ENCODE data around the gene KSR2. TPM values are rescaled to one million over a fixed set of nuclear protein-coding genes. Genes with fewer than 3 reads are reported as not detected.
A peak's percentile ranks its signal among the peaks of the same experiment; 100 is the strongest.

Gene KSR2
- total RNA-seq, 1 donor from 2014 or later = 0.10 TPM

DNA sequence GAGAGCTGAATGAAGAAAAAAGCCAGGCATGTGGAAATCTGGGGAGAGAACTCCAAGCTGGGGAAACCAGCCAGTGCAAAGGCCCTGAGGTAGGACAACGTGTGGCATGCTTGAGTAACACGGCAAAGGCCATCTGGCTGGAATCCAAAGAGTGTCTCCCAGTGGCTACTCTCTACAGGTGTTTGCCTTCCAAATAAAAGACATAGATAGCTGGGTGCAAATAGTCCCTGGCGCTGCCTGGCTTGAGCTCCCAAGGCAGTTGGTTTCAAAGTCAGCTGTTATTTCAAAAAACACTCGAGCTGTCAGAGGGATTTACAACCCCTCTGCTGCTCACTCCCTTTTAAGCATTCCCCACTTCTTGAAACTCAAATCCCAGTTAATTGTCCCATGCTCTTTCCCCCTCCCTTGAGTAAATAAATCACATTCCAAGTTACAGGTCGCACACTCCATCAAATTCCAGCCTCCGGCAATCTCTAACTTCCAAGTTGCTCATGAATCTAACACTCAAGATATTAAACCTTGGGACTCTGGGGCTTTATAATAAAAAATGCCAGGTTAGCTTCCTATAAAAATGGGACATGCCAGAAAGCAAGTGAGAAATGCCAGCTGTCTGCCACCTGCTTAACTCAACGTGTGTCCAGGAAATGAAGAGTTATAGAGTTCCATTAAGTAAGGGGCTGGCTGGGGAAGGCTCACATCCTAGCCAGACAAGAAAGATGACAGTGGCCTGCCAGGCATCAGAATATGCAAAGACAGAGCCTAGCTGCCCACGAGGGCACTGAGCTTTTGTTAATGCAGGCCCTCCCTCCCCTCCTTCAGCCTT lies 473.7 kb downstream of the KSR2 start:
- peak; percentile 8 for DNase-seq

- no peak for DNase-seq
These were observed 477.1 kb downstream of the KSR2 start for GRCh38 chr12:117491711-117492110.

GRCh38 chr12:117490130-117490529 lies 478.7 kb downstream of the KSR2 start:
- DNase-seq = no peak

GRCh38 chr12:117489671-117490070 lies 479.1 kb downstream of the KSR2 start:
- no peak for DNase-seq

DNA sequence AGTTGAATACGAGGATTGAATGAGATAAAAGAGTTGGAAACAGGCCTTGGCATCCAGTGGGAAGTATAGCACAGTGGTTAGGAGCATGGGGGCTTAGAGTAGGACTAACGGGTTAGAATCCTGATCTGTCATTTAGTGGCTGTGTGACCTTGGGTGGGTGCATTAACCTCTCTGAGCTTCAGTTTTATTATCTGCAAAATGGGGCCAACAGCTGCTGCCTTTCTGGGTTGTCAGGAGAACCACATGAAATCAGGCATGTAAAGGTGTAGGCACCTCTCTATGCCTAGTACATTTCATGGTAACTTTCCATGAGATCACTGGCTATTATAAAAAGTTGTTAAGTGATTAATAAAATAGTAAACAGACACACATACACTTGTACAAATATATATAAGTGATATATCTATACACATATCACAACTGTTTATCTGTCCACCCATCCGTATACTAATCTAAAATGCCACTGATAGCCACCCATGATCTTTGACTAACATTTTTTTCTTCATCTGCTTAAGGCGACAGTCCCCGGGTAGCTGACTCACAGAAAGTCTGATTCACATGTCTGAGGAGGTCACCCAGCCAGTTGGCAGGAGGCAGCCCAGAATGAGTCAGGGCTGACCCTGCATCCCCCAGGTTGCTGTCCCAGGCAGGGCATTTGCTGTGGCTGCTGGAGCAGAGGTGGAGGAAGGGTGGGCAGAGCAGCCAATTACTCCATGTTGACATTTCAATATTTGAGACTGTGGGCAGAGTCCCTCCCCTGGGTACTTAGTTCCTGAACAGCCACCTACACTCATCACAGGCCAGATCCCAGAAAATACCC lies 481.7 kb downstream of the KSR2 start:
- no peak for DNase-seq

GRCh38 chr12:117485984-117486839 lies 482.6 kb downstream of the KSR2 start:
- DNase-seq = no peak

DNA sequence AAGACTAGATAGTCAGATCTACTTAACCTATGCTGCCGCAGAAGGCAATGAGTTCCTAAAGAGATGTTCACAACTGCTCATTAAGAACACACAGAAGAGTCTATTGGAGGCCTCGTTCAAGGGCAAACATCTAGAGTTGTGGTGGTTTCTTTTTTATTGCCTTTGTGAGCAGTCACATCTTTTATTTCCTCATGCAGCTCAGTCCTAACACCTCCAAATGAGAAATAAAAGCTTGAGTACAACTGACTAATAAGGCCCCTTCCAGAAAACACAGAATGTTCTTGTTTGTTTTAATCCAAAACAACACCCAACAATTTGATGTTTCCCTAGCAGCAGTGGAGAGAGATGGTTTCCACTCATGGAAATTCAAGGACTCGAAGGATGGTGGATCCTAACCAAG lies 483.9 kb downstream of the KSR2 start:
- DNase-seq = no peak

- no peak for DNase-seq
These were observed 485.3 kb downstream of the KSR2 start for GRCh38 chr12:117483501-117483900.

DNA sequence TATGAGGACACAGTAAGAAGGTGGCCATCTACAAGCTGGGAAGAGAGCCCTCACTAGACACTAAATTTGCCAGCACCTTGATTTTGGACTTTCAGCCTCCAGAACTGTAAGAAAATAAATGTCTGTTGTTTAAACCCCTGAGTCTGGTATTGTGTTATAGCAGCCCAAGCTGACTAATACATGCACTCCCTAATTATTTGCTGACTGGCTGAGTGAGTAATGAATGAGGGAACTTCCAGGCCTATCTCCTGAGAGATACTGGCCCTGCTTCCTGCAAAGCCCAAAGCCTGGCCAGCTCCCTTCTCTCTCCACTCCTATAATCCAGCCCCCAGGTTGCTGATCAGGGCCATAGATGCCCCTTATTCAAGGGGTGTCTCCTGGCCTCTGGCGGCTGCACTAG lies 487.3 kb downstream of the KSR2 start:
- no peak for DNase-seq

GRCh38 chr12:117476341-117476740 lies 492.4 kb downstream of the KSR2 start:
- DNase-seq = no peak

DNA sequence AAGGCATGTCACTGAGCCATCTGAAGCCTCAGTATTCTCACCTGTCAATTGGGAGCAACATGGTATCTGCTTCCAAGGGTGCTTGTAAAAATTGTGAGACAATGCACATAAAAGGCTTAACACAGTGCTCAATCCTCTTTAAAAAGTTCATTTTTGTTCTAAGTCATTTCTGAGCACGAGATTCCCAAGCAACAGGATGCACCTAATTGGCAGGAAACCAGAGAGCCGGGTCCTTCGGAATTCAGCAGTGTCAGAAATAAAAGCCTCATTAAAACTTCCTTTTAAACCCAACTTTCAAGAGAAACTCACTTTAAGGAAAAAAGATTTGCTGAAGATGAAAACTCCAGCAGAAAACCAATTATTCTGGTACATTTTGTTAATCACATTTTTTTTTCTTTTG lies 494.9 kb downstream of the KSR2 start:
- DNase-seq = no peak

DNA sequence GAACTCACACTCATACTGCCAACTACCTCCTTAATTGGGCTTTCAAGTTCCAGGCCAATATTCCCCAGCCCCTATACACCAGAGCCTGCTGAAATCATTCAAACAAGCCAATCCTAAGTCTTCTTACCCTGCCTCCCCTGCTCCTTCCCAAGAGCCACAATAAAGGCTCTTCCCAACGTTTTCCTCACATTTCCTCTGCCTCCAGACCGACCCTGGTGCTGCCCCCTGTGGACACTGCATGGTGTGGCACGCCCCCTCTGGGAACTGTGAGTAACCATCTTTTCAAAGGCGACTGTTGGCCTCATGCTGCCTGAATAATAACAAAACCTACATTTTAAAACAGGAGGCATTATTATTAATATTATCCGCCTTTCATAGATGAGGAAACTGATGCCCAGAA lies 495.8 kb downstream of the KSR2 start:
- peak; percentile 10 for DNase-seq

DNA sequence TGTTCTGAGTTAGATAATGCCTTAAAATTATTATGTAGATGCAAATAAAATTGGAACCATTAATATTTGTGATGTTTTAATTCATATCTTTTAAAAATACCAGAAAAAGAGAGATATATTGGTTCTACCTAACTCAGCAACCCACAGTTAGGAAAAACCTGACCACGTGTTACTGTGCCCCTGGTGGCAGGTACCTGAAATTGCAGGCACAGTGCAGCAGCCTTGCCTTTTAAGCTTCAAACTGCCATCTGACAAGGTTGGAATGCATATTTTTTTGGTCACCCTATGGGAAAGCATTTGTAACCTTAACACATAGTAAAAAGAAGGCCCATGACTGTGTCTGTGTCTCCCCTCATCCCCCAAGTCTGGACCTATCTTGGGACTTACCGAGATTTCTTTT lies 498.0 kb downstream of the KSR2 start:
- no peak for DNase-seq

- DNase-seq = no peak
These were observed 498.8 kb downstream of the KSR2 start for GRCh38 chr12:117469883-117470483.

DNA sequence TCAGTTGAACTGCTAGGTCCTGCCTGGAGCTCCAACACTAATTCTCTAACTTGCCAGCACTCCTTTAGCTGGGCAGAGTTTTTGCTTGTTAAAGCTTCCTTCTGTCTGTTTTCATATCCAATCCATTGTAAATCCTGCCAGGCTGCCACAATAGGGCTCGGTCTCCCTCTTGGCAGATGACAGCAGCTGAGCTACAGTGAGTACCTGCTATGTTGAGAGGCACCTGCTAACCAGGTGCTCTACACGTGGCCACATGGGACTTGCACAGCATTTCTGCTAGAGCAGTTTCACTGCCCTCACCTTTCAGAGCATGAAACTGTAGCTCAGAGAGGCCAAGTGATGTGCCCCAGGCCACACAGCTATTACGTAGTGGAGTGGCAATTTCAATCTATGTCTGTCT lies 500.8 kb downstream of the KSR2 start:
- DNase-seq = no peak

DNA sequence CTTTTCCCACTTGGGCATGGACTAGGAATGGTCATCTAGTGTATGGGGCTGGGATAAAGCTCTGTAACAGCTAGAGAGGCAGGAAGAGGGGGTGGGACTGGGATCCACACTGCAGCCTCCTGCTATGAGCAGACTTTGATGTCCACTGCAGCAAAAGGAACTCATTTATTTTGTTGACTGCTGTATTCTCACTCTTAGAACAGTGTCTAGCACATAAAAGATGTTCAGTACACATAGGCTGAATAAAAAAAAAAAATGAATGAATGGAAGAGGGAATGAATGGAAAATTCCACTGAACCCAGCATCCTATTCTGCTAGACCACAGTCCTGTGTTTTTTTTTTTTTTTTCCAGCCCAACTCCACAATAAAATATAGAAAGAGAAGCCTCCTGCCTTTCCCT lies 501.2 kb downstream of the KSR2 start:
- no peak for DNase-seq

DNA sequence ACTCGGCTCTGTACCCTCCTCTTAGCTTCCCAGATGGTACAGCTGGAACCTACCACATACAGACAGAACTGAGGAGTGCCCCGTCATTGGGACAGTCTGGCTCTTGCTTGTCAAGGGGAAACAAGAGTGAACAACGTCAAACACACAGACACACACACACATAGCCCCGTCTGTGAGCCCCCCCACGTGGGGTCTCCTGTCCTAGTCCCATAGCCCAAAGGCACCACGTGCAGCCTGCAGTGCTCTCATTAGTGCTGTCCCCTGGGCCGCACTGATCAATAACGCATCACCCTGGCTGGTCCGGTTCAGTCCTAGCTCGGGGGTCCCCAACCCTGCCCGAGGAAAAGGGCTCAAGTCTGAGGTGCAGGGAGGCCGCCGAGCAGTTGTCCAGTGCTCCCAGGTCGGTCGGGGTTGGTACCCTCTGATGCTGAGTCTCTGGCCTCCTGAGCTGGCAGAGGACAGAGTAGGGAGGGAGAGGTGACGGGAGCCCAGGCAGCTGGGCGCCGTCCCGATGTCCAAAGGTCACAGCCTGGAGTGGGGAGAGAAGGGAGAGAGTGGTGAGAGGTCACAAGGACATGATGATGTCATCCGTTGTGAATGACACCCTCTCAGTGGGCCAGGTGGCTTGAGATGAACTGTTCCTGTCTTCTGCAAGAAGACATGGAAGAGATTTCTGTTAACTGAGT lies 502.0 kb downstream of the KSR2 start:
- no peak for DNase-seq

DNA sequence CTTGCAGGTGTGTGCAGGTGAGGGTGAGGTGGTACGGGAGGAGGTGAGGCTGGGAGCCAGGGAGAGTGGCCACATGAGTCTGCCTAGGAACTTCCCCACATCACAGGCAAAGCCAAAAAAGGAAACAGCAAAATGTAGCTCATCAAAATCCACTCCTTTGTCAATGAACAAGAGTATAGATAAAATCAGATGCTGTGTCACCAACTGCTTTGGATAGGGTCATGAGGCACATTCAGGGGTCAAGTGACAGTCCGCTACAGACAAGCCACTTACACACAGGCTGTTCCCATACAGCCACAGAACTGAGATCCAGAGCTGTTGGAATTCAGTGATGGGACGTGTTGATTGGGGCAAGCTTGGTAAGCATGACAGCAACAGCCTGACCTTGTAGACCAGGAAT lies 507.1 kb downstream of the KSR2 start:
- no peak for DNase-seq

DNA sequence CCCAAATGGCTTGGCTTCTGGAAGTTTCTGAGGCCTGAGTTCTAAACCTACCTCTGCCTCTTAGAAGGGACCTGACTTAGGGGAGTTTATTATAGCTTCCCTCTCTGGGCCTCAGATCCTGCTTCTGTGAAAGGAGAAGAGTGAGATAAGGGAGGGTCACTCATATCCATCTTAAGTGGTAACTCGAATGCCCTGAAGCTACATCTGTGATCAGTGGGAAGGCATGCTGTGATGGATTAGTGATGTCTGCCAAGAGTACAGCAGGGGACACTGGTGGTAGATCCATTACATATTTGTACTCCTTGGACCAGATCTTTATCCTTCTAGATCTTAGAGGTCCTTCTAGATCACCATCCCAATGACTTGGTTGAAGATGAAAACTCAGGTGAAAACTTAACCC lies 509.6 kb downstream of the KSR2 start:
- no peak for DNase-seq

DNA sequence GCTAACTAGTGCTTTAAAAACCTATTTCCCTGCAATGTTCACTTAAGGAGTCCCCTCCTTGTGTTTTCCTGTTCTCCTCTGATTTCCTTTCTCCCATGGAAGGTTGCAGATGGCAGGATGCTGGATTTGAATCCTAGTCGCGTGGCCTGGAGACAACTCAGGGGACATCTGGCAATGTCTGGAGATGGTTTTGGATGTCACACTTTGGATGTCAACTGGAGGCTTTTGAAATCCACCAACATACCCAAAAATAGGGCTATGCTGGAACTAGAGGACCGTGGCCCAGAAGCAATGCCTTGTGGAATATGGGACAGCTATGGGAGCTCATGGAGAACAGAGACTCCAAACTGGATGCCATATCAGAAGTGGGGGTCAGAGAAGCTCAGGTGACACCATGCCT lies 511.6 kb downstream of the KSR2 start:
- DNase-seq = no peak

DNA sequence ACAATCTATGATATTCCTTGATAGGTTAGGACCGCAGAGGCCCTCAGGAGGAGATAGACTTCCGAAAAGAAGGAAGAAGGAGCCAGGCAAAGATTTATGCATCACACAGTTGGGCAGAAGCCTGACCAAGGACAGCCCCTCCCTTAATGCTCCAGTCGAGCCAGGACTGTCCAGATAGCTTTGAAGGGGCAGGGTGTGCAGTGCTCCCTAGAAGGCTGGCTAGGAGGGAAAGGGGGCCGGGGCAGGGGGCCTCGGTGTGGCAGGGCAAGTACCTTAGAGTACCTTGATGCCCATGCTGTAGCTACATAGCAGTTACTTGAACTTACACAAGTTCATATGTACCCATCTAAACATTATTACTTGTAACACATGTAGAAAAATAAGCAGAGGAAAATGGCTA lies 512.7 kb downstream of the KSR2 start:
- DNase-seq = no peak

- DNase-seq = no peak
These were observed 514.8 kb downstream of the KSR2 start for GRCh38 chr12:117453961-117454360.

Measured in tongue (tissue), 2 donors.